Heart left ventricle (tissue), 16 donors: Measurements from ENCODE around the gene ABHD16A. TPM values are rescaled to one million over a fixed set of nuclear protein-coding genes. Genes with fewer than 3 reads are reported as not detected.

Source experiments
- ATAC-seq, 4 donors: fragments of 200-7000 bp; cut with Tn5 transposase; one replicate each; pipeline ENCODE4 v1.9.1; 2020 to 2022; ENCODE audit warnings: moderate library complexity in 4 of 4, mild to moderate bottlenecking in 3 of 4, moderate number of reproducible peaks in 1 of 4
- DNase-seq, 5 donors: peaks; one replicate each; pipeline ENCODE4 v3.0.0-alpha.2; 2020
- H3K27ac ChIP-seq, 12 donors: fragments of 200-600 bp; sonication (generic) in 4 of 12; one replicate each; pipeline versions ENCODE4 v1.5.0 to v1.8.0; 2016 to 2022; ENCODE audit warnings: mild to moderate bottlenecking in 2 of 12
- H3K27me3 ChIP-seq, 9 donors: fragments of 200-600 bp; sonication (generic) in 2 of 9; one replicate each; pipeline versions ENCODE4 v1.5.1 to v1.8.0; 2016 to 2022; ENCODE audit warnings: mild to moderate bottlenecking in 3 of 9
- H3K36me3 ChIP-seq, 9 donors: fragments of 200-600 bp; sonication (generic) in 2 of 9; one replicate each; pipeline versions ENCODE4 v1.5.0 to v1.8.0; 2018 to 2022; ENCODE audit warnings: mild to moderate bottlenecking in 2 of 9
- H3K4me1 ChIP-seq, 12 donors: fragments of 200-600 bp; sonication (generic) in 4 of 12; one replicate each; pipeline versions ENCODE4 v1.5.0 to v1.8.0; 2016 to 2022; ENCODE audit warnings: mild to moderate bottlenecking in 3 of 12
- H3K4me3 ChIP-seq, 12 donors: fragments of 200-600 bp; sonication (generic) in 4 of 12; one replicate each; pipeline versions ENCODE4 v1.5.0 to v1.8.0; 2017 to 2022; ENCODE audit warnings: mild to moderate bottlenecking in 9 of 12, moderate library complexity in 4 of 12
- H3K9me3 ChIP-seq, 12 donors: fragments of 200-600 bp; sonication (generic) in 4 of 12; one replicate each; pipeline versions ENCODE4 v1.5.0 to v1.8.0; 2016 to 2022; ENCODE audit warnings: mild to moderate bottlenecking in 1 of 12
- POLR2A ChIP-seq, 2 donors: fragments of 450-650 bp; IDR thresholded peaks; one replicate each; pipeline ENCODE4 v1.6.1; 2017; ENCODE audit warnings: antibody characterized with exemption in 2 of 2, mild to moderate bottlenecking in 2 of 2, moderate library complexity in 2 of 2
- whole genome bisulfite sequencing, 4 donors: extraction: QIAGEN DNeasy Blood & Tissue Kit in 2 of 4; methylation state at CpG; one replicate each; pipeline versions ENCODE4 v1.1.5 to v1.1.7; 2013 to 2018; 5-methylcytosine and 5-hydroxymethylcytosine counted together
- intact Hi-C, 10 donors: fragments of 100-400 bp; cut with DNase I; formaldehyde crosslinking; loops; one replicate each; pipeline versions ENCODE4 v1.11.1 to v1.14.2; 2022
- polyA plus RNA-seq, 2 donors: library from polyadenylated mRNA; stranded (reverse); fragments of 200-250 nt; gene quantifications; one replicate each; pipeline ENCODE4 v1.2.3, GENCODE V29; 2013
- total RNA-seq, 9 donors: library from RNA; depleted of rRNA in 2 of 9; stranded (reverse); fragments of >200 nt in 2 of 9; fragmentation: NEBNext Ultra II Directional in 3 of 9; extraction: Animal tissue kit (Norgen Biotek cat#: 25700) in 3 of 9; gene quantifications; one replicate each; pipeline versions ENCODE4 v1.1.0 to v1.2.4, GENCODE V29; 2016 to 2023
- TF ChIP-seq, protein P1 (sequence below), 12 donors: fragments of 200-600 bp; sonication (generic) in 4 of 12; IDR thresholded peaks; one replicate each; pipeline versions ENCODE4 v1.5.0 to v1.8.0; 2018 to 2022; ENCODE audit warnings: antibody characterized with exemption in 12 of 12, mild to moderate bottlenecking in 5 of 12
- donor health status: ischemic (EF 13 %, LVEDD 7.1; RV severe dilation, severe dysfunction).
- donor health status: healthy with polysubstance abuse.
- donor health status: DM: no; HTN: yes; CAD: no.
- donor health status: DM: no; HTN: no; CAD: no.
- donor health status: ischemic (EF 25% LVEDD 6.9; RV normal size, moderate dysfunction).
- donor health status: ischemic (EF 25% LVEDD 5.7; RV mildly dilated, moderate dysfunction).
- donor health status: healthy.
- donor health status: DM: yes; HTN: yes; CAD: no.
- donor health status: ischemic (EF 35%, LVEDD 5.7; RV mildly dilated, moderate dysfunction).
- donor health status: nonischemic (EF 11% LVEDD 7.7; RV severe dilation, severe dysfunction).
- donor health status: DM: yes; HTN: yes; CAD: no.
- donor health status: PGD.
- donor health status: ischemic (EF 29% LVEDD 5.4; RV normal size, mild dysfunction).
- donor health status: nonischemic (EF 23%, LVEDD 6.1; RV moderate dilation, normal function).

Gene ABHD16A
- total and polyA plus RNA-seq, 11 donors = 16.5 to 54.7 (median 27.4) TPM

- Histone ChIP-seq H3K9me3 (no peaks in the 10 kb centered on the region), H3K27ac (peak overlapping the region in 10 of 12 donors; percentile 16 to 88 (median 62)), H3K27me3 (no peaks in the 10 kb centered on the region), H3K36me3 (peaks cover 0 to 6% (median 0%) of the 10 kb centered on the region in 9 donors), H3K4me3 (peak overlapping the region; percentile 40 to 88 (median 74)), H3K4me1 (peaks cover 0 to 39% (median 34%) of the 10 kb centered on the region in 12 donors)
- 16 to 39% (median 21%) methylated on average over 21 to 29 of the region's 29 CpGs for WGBS, 4 donors
- intact Hi-C loops = loop anchor here in 1 of 10 donors (5.0 kb wide), 1 partner anchor 37 kb away; the partner anchor contains the start of gene VWA7
- DNase-seq (peak in 3 of 5 donors; percentile 40 to 42 (median 41)), ATAC-seq (peak in 2 of 4 donors; percentile 3)
- TF ChIP-seq POLR2A (IDR thresholded peaks at IDR 0.05) = no peak
- TF ChIP-seq, protein P1, sequence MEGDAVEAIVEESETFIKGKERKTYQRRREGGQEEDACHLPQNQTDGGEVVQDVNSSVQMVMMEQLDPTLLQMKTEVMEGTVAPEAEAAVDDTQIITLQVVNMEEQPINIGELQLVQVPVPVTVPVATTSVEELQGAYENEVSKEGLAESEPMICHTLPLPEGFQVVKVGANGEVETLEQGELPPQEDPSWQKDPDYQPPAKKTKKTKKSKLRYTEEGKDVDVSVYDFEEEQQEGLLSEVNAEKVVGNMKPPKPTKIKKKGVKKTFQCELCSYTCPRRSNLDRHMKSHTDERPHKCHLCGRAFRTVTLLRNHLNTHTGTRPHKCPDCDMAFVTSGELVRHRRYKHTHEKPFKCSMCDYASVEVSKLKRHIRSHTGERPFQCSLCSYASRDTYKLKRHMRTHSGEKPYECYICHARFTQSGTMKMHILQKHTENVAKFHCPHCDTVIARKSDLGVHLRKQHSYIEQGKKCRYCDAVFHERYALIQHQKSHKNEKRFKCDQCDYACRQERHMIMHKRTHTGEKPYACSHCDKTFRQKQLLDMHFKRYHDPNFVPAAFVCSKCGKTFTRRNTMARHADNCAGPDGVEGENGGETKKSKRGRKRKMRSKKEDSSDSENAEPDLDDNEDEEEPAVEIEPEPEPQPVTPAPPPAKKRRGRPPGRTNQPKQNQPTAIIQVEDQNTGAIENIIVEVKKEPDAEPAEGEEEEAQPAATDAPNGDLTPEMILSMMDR (IDR thresholded peaks at IDR 0.05) = no peak
These were observed 37.5 kb upstream of the ABHD16A start for GRCh38 chr6:31740397-31741223.

GRCh38 chr6:31739639-31740396 is 36.7 kb upstream of the ABHD16A start, which contains the start of gene MSH5:
Gene MSH5 (plus strand): TSS chr6:31740005. CDS start chr6:31740467, 462 bp downstream.
- Histone ChIP-seq H3K4me1 (peaks cover 0 to 41% (median 34%) of the 10 kb centered on the region in 12 donors), H3K9me3 (no peaks in the 10 kb centered on the region), H3K4me3 (peak within 1 kb of the TSS; percentile 40 to 89 (median 74)), H3K27ac (peak within 1 kb of the TSS in 10 of 12 donors; percentile 16 to 99 (median 62)), H3K36me3 (peaks cover 0 to 6% (median 0%) of the 10 kb centered on the region in 9 donors), H3K27me3 (no peaks in the 10 kb centered on the region)
- intact Hi-C loops = loop anchor here in 5 of 10 donors (2.0 to 10.0 kb wide), 7 partner anchors 37 to 95 kb away; partner anchors contain the start of genes ABHD16A (in 1 of the 5), HSPA1B (in 1 of the 5), LY6G5C (in 1 of the 5) and VARS1 (in 1 of the 5)
- TF ChIP-seq, protein P1 (IDR thresholded peaks at IDR 0.05) = no peak
- TF ChIP-seq POLR2A (IDR thresholded peaks at IDR 0.05) = peak in 1 of 2 donors; percentile 63
- DNase-seq (peak; percentile 97 to 99 (median 98)), ATAC-seq (peak; percentile 93 to 98 (median 94))
- 0 to 1% (median 0%) methylated on average over 46 to 58 of the region's 58 CpGs for WGBS, 4 donors

GRCh38 chr6:31737991-31738979 is 35.2 kb upstream of the ABHD16A start:
- Histone ChIP-seq H3K9me3 (no peaks in the 10 kb centered on the region), H3K4me1 (peaks cover 5 to 55% (median 46%) of the 10 kb centered on the region in 12 donors), H3K4me3 (peak overlapping the region in 2 of 12 donors; percentile 8 to 89), H3K27ac (peak overlapping the region in 10 of 12 donors; percentile 33 to 99 (median 94)), H3K36me3 (peaks cover 0 to 18% (median 8%) of the 10 kb centered on the region in 9 donors), H3K27me3 (no peaks in the 10 kb centered on the region)
- ATAC-seq (peak in 1 of 4 donors; percentile 25), DNase-seq (peak in 4 of 5 donors; percentile 56 to 69 (median 60))
- WGBS, 4 donors = 33 to 41% (median 37%) methylated on average over 6 of the region's 6 CpGs
- TF ChIP-seq POLR2A (IDR thresholded peaks at IDR 0.05) = no peak
- TF ChIP-seq, protein P1 (IDR thresholded peaks at IDR 0.05) = peak in 3 of 12 donors; percentile 16 to 19 (median 19)
- intact Hi-C loops = loop anchor here in 4 of 10 donors (2.0 to 10.0 kb wide), 6 partner anchors 36 to 97 kb away; partner anchors contain the start of genes ABHD16A (in 1 of the 4), HSPA1B (in 1 of the 4), LY6G5C (in 1 of the 4) and VARS1 (in 1 of the 4)
